HG03565 (cell line): ENCODE data around the gene SLC24A3.

ENCODE experiments used
- ATAC-seq: cut with Tn5 transposase; IDR thresholded peaks from one replicate; pipeline ENCODE4 v1.9.1; 2021; ENCODE audit warnings: mild to moderate bottlenecking, moderate library complexity; ENCODE audit not compliant: unreplicated experiment

Gene SLC24A3

GRCh38 chr20:19725814-19726525 lies 513.5 kb downstream of the SLC24A3 start:
- ATAC-seq = no peak

- no peak for ATAC-seq
These were observed 514.9 kb downstream of the SLC24A3 start for GRCh38 chr20:19727251-19727847.

- no peak for ATAC-seq
These were observed 517.2 kb downstream of the SLC24A3 start for GRCh38 chr20:19729672-19730071.

- no peak for ATAC-seq
These were observed 518.3 kb downstream of the SLC24A3 start for GRCh38 chr20:19730706-19731105.

- no peak for ATAC-seq
These were observed 522.4 kb downstream of the SLC24A3 start for GRCh38 chr20:19734811-19735210.

- ATAC-seq = no peak
These were observed 523.0 kb downstream of the SLC24A3 start for GRCh38 chr20:19735446-19735845.

- ATAC-seq = no peak
These were observed 524.6 kb downstream of the SLC24A3 start for GRCh38 chr20:19737025-19737424.

GRCh38 chr20:19738951-19739350 lies 526.5 kb downstream of the SLC24A3 start:
- ATAC-seq = no peak

GRCh38 chr20:19739351-19739750 lies 526.9 kb downstream of the SLC24A3 start:
- ATAC-seq = no peak

- ATAC-seq = no peak
These were observed 528.1 kb downstream of the SLC24A3 start for GRCh38 chr20:19740512-19740911.

GRCh38 chr20:19741924-19742323 lies 529.5 kb downstream of the SLC24A3 start:
- no peak for ATAC-seq

- no peak for ATAC-seq
These were observed 530.7 kb downstream of the SLC24A3 start for GRCh38 chr20:19742974-19743639.

GRCh38 chr20:19743640-19743995 lies 531.2 kb downstream of the SLC24A3 start:
- no peak for ATAC-seq

- no peak for ATAC-seq
These were observed 532.7 kb downstream of the SLC24A3 start for GRCh38 chr20:19745106-19745505.

- ATAC-seq = no peak
These were observed 533.1 kb downstream of the SLC24A3 start for GRCh38 chr20:19745584-19745983.

GRCh38 chr20:19746396-19746795 lies 534.0 kb downstream of the SLC24A3 start:
- no peak for ATAC-seq

- ATAC-seq = no peak
These were observed 535.5 kb downstream of the SLC24A3 start for GRCh38 chr20:19747903-19748302.

GRCh38 chr20:19748681-19749080 lies 536.2 kb downstream of the SLC24A3 start:
- ATAC-seq = no peak

- ATAC-seq = no peak
These were observed 537.2 kb downstream of the SLC24A3 start for GRCh38 chr20:19749618-19750071.

- no peak for ATAC-seq
These were observed 537.7 kb downstream of the SLC24A3 start for GRCh38 chr20:19750101-19750606.

GRCh38 chr20:19750907-19751636 lies 538.6 kb downstream of the SLC24A3 start:
- no peak for ATAC-seq
